Measurements from ENCODE around the gene MYO5C.

Gene MYO5C

GRCh38 chr15:52278636-52279367 is 16.8 kb downstream of the MYO5C start:
- no peak for DNase-seq

GRCh38 chr15:52278135-52278534 is 17.5 kb downstream of the MYO5C start:
- DNase-seq = no peak

DNA sequence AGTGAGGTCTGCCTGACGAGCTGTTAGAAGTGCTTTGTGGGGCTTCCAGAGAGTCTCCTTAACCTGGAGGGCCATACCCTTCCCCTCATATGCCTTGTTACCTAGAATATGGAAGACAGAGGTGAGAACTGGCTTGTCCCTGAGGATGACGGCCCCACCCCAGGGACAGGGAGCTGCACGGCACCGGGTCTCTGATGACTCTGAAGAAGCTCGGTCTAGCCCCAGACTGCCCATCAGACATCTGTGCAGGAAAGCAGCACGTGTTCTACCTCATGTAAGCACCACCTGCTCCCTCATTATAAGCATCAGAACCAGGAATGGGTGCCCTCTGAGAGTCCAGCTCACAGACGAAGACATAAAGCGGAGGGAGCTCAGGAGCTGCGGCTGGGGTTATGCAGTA is 18.0 kb downstream of the MYO5C start:
- no peak for DNase-seq

DNA sequence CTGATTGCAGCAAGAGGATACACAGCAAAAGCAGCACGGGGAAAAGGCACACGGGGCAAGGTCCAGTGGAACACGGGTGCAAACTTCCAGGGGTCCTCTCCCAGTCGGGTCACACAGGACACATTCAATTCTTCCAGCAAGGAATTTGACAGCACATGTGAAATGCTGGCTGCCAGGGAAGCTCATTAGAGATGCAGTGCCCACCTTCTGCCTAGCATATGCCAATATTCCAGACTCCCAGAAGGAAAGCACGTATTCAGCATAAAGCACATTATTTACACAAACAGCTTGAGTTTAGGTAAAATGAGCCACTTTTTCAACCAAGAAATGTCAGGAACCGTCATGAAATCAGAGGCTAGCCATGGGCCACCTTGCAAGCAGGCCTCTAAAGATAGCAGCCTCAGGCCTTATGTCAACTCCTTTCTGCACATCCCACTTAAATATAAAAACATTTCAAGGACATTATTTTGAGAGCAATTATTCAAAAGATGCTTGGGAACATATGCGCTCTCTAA is 19.3 kb downstream of the MYO5C start:
- no peak for DNase-seq

DNA sequence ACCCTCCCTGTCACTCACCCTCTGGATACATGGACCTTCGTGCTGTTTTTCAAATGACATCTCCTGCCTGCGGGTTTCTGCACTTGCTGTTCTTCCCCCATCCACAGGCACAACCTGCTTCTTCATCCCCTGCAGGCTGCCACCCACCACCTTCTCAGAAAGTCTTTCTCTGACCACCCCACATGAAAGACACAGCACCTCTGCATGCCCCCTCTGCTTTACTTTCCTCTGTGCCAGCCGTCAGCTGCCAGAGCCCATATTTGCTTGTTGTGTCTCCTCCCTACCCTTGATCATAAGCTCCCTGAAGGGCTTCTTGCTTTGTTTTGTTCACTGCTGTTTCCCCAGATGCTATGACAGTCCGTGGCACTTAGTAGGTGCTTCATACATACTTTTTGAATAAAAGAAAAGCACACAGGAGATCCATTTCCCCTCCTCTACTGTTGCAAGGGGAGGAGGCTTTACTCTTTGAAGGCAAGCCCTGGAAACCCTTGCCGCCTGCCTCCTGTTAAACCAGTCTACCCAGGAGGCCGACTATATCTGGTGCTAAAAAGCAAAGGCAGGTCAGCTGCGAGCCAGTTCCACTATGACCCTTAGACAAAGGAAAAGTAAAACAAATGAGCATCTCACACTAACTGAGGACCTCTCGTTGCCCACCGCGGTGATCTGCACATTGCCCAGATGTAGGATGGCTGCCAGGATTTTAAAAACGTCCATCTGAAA is 31.9 kb downstream of the MYO5C start:
- DNase-seq = no peak

DNA sequence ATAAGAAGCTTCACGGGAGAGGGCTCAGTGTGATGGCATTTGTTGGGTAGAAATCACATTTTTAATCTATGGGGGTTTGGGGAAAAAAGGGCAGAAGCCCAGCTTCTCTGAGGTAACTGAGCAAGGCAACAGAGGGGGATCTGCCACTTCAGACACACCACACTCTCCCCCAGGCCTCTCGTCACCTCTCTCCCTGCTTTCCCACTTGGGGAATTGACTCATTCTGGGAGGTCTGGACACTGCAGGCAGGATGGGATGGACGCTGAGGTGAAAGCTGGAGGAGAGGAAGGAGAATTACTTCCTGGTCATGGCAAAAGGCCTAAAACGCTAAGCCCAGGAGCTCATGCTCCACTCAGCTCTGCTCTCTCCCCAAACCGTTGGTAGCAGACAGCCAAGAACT is 33.2 kb downstream of the MYO5C start:
- DNase-seq = no peak

DNA sequence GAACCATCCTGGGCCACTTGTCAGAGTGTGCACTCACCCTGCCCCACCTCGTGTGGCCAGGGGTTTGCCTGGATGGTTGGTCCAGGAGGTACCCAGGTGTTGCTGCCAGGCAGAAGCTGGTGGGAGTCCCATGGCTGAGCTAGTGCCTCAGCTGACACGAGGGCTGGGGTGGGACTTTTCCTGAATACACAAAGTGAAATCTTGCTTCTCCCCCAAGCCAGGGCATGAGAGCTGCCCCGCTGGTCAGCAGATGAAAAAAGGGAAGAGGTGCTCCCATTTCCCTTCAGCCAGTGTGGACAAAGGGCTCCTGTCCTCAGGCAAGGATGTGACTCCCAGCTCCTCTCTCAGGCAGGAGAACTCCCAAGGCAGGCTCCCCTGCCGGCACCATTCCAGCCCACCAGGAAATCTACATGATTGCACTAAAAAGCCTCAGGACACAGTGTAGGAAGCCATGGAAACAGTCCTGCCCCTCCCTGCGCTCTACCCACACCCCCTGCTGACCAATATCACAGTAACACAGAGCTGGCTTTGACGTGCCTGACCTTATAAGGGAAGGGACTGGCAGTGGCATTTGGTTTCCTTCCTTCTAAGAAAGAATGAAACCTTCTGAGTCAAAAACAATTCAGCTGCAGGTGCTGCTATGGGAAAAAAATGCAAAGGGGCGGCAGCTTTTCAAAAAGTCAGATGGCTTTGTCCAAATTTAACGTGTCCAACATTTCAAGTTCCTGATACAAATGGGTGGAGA is 33.9 kb downstream of the MYO5C start:
- peak in 17 of 56 donors; percentile 10 to 52 (median 18) for DNase-seq

- DNase-seq = no peak
Observed at GRCh38 chr15:52261026-52261425, 34.6 kb downstream of the MYO5C start.

- no peak for DNase-seq
Observed at GRCh38 chr15:52259503-52259902, 36.1 kb downstream of the MYO5C start.

GRCh38 chr15:52258461-52258860 is 37.1 kb downstream of the MYO5C start:
- no peak for DNase-seq

DNA sequence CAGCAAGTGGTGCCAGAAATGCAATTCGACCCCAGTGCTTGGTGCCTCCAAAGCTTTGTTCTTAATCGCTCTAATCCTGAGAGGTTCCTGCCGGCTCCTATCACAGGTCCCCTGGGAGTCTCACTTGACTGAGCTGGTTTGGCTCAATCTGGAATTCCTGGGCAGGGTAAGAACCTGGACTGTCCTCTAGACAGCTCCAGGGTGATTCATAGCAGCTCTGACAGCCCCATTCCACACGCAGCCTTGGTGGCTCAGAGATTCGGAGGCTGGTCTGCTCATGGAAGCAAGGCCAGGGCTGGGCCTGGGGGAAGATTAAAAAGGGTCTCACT is 37.9 kb downstream of the MYO5C start:
- no peak for DNase-seq

- DNase-seq = no peak
Observed at GRCh38 chr15:52256930-52257733, 38.5 kb downstream of the MYO5C start.

DNA sequence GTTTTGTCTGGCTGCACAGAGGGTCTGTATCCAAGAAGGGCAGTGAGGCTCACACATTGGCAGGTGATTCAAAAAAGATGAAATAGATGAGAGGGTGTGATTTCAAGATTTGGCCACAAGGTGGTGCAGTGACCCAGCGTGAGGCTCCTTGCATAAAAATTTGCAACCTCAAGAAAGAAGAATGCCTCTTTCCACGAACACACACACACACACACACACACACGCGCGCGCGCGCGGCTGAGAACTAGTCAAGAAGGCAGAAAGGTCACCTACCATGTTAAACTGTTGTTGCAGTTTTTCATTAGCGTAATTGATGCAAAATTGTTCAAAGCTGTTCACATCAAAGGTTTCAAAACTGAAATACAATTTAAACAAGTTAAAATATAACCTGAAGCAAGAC is 39.2 kb downstream of the MYO5C start:
- DNase-seq = peak in 47 of 56 donors; percentile 12 to 86 (median 42)

GRCh38 chr15:52255935-52256334 is 39.7 kb downstream of the MYO5C start:
- DNase-seq = no peak

DNA sequence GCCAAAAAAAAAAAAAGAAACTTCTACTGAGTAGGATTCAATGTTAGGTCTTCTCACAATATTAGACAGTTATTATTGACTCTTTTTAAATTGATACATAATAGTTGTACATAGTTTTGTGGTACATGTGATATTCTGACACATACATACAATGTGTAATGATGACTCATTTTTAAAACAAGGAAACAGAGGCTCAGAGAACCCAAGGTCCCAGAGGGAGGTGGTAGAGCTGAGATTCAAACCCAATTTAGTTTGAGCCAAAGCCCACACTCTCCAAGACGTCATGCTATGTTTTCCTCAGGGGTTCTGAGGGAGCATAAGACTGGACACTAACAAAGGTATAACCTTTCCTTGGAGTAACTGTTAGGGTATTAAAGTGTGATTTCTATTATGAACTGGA is 40.6 kb downstream of the MYO5C start:
- DNase-seq = no peak

DNA sequence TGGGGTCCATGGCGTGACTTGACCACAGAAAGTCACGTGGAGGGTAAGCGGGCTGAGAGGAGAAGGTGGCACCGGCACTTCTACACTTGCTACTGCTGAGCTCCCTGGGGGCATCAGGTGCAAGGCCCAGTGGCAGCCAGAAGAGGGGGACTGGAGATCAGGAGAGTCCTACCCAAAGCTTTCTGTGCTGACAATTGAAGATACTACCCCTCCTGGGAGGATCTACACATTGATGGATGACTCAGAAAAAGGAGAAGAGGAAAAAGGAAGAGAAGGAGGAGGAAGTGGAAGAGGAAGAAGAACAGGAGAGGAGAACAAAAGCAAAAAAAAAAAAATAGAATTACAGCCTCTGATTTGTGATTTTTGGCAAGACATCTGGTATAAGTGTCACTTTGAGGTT is 41.2 kb downstream of the MYO5C start:
- DNase-seq = no peak

DNA sequence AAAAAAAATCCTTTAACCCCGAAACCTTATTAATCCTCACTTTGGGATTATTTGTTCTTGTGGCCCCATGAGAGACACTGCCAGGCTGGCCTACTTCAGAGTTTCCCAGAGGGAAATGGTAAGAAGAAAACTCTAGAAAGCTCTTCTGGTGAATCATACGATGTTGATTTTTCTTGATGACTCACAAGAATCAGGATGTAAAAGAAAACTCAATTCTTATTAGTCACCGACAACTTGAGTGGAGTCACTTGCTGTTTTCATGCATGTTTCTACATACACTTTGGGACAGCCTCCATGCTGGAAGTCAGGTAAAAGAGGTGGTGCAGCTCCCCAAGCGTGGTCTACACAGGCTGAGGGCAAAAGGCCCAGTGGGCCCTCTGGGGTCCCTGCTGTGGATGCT is 42.8 kb downstream of the MYO5C start:
- no peak for DNase-seq

DNA sequence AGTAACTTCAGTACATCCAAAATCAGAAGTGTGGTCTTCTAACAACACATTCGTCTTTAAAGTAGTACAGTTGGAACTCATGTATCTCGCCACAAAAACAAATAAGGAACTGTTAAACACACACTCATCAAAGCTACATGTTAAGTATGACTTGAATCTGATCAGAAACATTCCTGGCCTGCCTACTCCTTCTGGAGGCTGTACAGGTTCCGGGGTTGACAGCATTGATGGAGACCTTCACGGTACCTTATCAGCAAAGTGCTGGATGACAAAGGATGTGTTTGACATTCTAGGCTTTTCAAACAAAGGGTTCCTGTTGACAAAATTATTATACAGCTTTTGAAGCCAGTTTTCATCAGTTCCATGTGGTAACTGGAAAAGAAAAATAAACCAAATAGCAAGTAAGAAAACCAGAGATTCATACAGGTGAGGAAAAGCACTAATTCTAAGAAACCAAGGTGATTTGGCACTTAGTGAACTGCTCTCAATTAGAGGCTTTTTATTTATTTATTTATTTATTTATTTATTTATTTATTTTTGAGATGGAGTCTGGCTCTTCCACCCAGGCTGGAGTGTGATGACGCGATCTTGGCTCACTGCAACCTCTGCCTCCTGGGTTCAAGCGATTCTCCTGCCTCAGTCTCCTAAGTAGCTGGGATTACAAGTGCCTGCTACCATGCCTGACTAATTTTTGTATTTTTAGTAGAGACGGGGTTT is 44.3 kb downstream of the MYO5C start:
- no peak for DNase-seq

- DNase-seq = no peak
Observed at GRCh38 chr15:52247461-52247860, 48.1 kb downstream of the MYO5C start.

DNA sequence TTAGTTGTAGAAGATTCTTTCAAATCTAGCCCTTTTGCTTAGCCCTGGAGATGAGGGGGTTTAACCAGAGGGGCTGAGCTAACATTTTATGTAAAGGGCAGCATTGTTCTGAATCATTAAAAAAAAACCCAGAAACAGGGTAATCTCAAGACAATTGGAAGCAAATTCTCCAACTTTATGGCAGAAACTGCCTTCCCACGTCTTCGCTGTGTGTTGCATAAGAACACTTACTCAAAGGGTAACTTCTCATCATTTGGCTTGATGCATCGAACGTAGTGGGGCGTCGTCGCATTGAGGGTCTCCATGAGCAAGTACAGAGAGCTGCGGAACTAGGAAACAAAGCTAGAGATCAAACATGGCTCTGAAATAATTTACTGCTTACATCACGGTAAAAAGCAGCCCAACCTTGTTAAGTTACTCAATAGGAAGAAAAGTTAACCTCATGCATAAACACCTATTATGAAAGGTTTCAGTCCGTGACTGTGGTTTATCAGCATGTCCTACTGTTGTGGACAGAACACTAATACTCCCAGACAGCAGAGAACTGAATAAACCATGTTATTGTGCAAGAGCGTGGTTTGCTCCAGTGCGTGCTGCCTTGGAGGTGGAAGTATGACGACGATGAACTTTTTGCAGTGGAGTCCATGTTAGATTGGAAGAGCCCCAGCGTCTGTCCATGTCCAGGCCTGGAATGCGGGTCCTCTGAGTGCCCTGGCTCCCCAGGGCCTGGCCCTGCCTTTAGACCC is 48.7 kb downstream of the MYO5C start:
- DNase-seq = no peak

All from amygdala (tissue), 56 donors.